ENCODE data around the gene RNF222.

GRCh38 chr17:8366231-8366630 is 31.4 kb downstream of the RNF222 start:
- no peak for TF ChIP-seq CTCF (IDR thresholded peaks at IDR 0.05; ENCODE audit: borderline replicate concordance, extremely low read depth, low read length, poor library complexity, severe bottlenecking)
- TF ChIP-seq EZH2 (IDR thresholded peaks at IDR 0.05; ENCODE audit: borderline replicate concordance, low read depth, low read length, severe bottlenecking), result no peak
